ENCODE results near the gene PRKCA. TPM values are rescaled to one million over a fixed set of nuclear protein-coding genes. Genes with fewer than 3 reads are reported as not detected.
"Not testable (repeated sequence)": the region's sequence is repeated elsewhere in the genome, so short reads cannot be mapped to it uniquely, and the experiment has no call there.

Gene PRKCA
- total RNA-seq, 1 donor from 2014 or later, result 16.4 TPM

- Mint-ChIP-seq H3K36me3 (ENCODE audit: insufficient read depth) (no peaks in the 10 kb centered on the region), H3K4me1 (ENCODE audit: low read depth) (peaks cover 48% of the 10 kb centered on the region), H3K9me3 (ENCODE audit: low read depth) (no peaks in the 10 kb centered on the region), H3K27ac (no peak overlapping the region), H3K4me3 (ENCODE audit: low read depth) (no peak overlapping the region), H3K27me3 (no peaks in the 10 kb centered on the region)
- no peak for DNase-seq (ENCODE audit: low spot score, unreplicated experiment)
- no peak for TF ChIP-seq CTCF (IDR thresholded peaks at IDR 0.05; ENCODE audit: unreplicated experiment)
Measured at GRCh38 chr17:66343531-66344078, 41.2 kb downstream of the PRKCA start.

GRCh38 chr17:66344473-66344872, 42.1 kb downstream of the PRKCA start:
- DNase-seq (ENCODE audit: low spot score, unreplicated experiment), result no peak
- TF ChIP-seq CTCF (IDR thresholded peaks at IDR 0.05; ENCODE audit: unreplicated experiment), result no peak
- Mint-ChIP-seq H3K27ac (no peak overlapping the region), H3K9me3 (ENCODE audit: low read depth) (no peaks in the 10 kb centered on the region), H3K36me3 (ENCODE audit: insufficient read depth) (no peaks in the 10 kb centered on the region), H3K4me1 (ENCODE audit: low read depth) (peaks cover 47% of the 10 kb centered on the region), H3K4me3 (ENCODE audit: low read depth) (no peak overlapping the region), H3K27me3 (no peaks in the 10 kb centered on the region)

DNA sequence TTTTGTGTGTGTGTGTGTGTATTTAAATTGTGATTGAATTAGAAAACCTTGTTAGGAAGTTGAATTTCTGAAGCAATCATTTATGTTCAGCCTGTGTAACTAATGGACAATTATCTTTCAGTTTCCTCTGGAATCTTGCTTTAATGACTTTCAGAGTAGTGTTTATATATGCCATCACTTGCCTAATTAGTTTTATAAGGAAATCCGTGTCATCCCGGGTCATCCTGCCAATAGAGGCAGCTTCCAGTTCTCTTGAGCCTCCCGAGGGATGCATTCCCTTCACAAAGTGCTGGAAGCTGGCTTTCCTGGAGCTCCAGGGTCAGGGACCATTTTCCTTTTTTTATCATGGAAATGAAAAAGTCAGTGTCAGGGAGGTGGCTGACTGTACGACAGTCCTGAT, 42.9 kb downstream of the PRKCA start:
- no peak for TF ChIP-seq CTCF (IDR thresholded peaks at IDR 0.05; ENCODE audit: unreplicated experiment)
- Mint-ChIP-seq H3K4me1 (ENCODE audit: low read depth) (peaks cover 46% of the 10 kb centered on the region), H3K27me3 (no peaks in the 10 kb centered on the region), H3K27ac (no peak overlapping the region), H3K36me3 (ENCODE audit: insufficient read depth) (no peaks in the 10 kb centered on the region), H3K9me3 (ENCODE audit: low read depth) (no peaks in the 10 kb centered on the region), H3K4me3 (ENCODE audit: low read depth) (no peak overlapping the region)
- no peak for DNase-seq (ENCODE audit: low spot score, unreplicated experiment)

DNA sequence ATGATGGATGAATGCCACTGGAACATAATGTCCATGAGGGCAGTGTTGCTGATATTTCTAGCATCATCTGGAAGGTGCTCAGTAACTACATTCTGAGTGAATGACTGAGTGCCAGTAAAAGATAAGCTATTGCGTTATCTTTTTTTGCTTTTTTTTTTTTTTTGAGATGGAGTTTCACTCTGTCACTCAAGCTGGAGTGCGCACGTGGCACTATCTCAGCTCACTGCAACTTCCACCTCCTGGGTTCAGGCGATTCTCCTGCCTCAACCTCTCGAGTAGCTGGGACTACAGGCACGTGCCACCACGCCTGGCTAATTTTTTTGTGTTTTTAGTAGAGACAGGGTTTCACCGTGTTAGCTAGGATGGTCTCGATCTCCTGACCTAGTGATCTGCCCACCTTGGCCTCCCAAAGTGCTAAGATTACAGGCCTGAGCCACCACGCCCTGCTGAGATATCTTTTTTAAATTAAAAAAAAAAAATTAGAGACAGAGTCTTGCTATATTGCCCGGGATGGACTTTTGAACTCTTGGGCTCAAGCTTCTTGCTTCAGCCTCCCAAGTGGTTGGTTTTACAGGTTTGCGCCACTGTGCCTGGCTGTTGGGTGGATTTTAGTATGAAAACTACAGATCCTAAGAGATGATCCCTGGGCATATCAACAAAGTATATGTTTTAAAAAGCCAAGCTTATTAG, 43.7 kb downstream of the PRKCA start:
- H3K27ac Mint-ChIP-seq, H3K27me3 Mint-ChIP-seq: not testable (repeated sequence)

DNA sequence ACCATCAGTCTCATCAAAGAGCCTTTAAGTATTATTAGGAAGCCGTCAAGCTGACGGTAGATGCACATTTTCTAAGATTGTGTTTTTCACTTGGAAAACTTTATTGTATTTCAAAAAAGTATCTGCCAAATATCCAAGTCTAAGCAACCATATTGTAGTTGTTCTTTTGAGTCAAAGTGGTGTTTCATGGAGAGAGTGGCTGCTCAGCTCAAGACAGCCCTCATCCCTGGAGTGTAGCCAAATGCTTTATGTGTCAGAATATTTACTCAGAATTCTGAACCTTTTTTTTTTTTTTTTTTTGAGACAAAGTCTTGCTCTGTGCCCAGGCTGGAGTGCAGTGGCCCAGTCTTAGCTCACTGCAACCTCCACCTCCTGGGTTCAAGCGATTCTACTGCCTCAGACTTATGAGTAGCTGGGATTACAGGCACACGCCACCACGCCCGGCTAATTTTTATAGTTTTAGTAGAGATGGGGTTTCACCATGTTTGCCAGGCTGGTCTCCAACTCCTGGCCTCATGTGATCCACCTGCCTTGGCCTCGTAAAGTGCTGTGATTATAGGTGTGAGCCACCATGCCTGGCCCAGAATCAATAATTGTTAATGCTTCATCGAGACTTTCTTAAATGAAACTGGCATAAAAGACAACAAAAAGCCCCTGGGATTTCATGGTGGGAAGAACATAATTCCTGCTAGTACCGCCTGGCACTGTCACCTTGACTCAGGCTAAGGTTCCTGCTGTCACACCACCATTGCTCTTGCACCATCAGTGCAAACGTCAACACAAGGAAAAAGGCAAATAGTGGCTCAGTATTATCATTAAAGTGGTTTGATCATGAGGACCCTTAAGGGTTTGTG, 45.5 kb downstream of the PRKCA start:
- peak overlapping the region; percentile 85 for H3K27ac Mint-ChIP-seq
- no peaks in the 10 kb centered on the region for H3K9me3 Mint-ChIP-seq (ENCODE audit: low read depth)
- DNase-seq (ENCODE audit: low spot score, unreplicated experiment), result no peak
- H3K36me3 Mint-ChIP-seq (ENCODE audit: insufficient read depth), result no peaks in the 10 kb centered on the region
- TF ChIP-seq CTCF (IDR thresholded peaks at IDR 0.05; ENCODE audit: unreplicated experiment), result no peak
- H3K27me3 Mint-ChIP-seq, result no peaks in the 10 kb centered on the region
- peaks cover 30% of the 10 kb centered on the region for H3K4me1 Mint-ChIP-seq (ENCODE audit: low read depth)
- no peak overlapping the region for H3K4me3 Mint-ChIP-seq (ENCODE audit: low read depth)

More for the DNA sequence above, 43.7 kb downstream of the PRKCA start:
- DNase-seq (ENCODE audit: low spot score, unreplicated experiment); H3K4me3 Mint-ChIP-seq (ENCODE audit: low read depth); H3K9me3 Mint-ChIP-seq (ENCODE audit: low read depth); H3K36me3 Mint-ChIP-seq (ENCODE audit: insufficient read depth): not testable (repeated sequence)
- H3K4me1 Mint-ChIP-seq (ENCODE audit: low read depth), result peaks cover 39% of the 10 kb centered on the region

Data from progenitor cell of endocrine pancreas (in vitro differentiated cells).